ENCODE measurements around the gene TRIM22.

Gene TRIM22

DNA sequence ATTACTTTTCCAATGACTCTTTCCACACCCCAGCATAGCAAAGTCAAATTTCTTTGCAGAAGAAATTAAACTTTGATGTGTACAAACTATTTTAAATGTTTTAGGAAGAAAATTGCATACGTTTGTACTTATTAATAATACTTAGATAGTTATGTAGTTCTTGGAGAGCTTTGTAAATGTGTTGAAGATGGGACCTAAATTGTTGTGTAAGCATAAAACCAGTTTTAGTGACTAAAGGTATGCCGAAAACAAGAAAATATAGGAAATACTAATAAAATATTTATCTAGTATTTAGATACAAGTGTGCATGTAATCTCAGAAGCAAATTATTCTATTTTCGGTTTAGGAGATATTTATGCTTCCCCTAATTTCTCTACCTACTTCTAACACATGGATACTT is 60.2 kb downstream of the TRIM22 start:
- DNase-seq (ENCODE audit: low read depth), result no peak
- TF ChIP-seq, protein P1, sequence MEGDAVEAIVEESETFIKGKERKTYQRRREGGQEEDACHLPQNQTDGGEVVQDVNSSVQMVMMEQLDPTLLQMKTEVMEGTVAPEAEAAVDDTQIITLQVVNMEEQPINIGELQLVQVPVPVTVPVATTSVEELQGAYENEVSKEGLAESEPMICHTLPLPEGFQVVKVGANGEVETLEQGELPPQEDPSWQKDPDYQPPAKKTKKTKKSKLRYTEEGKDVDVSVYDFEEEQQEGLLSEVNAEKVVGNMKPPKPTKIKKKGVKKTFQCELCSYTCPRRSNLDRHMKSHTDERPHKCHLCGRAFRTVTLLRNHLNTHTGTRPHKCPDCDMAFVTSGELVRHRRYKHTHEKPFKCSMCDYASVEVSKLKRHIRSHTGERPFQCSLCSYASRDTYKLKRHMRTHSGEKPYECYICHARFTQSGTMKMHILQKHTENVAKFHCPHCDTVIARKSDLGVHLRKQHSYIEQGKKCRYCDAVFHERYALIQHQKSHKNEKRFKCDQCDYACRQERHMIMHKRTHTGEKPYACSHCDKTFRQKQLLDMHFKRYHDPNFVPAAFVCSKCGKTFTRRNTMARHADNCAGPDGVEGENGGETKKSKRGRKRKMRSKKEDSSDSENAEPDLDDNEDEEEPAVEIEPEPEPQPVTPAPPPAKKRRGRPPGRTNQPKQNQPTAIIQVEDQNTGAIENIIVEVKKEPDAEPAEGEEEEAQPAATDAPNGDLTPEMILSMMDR (conservative IDR thresholded peaks at IDR 0.05; ENCODE audit: low read length), result no peak
- H3K4me3 ChIP-seq (ENCODE audit: low read length), result no peak overlapping the region

DNA sequence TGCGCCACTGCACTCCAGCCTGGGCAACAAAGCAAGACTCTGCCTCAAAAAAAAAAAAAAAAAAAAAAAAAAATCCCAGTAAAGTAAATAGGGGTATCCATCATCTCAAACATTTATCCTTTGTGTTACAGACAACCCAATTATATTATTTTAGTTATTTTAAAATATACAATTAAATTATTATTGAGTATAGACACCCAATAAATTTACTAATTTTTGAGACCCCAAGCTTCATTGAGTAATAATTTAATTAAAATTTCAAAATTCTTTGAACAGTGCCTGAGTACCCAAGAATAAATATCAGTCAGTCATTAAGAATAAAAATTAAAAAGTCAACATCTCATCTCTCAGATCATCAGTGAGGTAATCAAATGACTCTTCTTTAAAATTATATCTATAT is 64.4 kb downstream of the TRIM22 start, which contains the start of gene OR52N4:
TSS of gene OR52N4 (plus strand) at position 301 of the 400 bp plus-strand sequence. CDS start 498 bp downstream, outside the sequence.
- TF ChIP-seq, protein P1 (conservative IDR thresholded peaks at IDR 0.05; ENCODE audit: low read length), result no peak
- no peak for DNase-seq (ENCODE audit: low read depth)
- H3K4me3 ChIP-seq (ENCODE audit: low read length), result no peak within 1 kb of the TSS
